ENCODE results near the gene PRSS38.

The PRSS38 gene

DNA sequence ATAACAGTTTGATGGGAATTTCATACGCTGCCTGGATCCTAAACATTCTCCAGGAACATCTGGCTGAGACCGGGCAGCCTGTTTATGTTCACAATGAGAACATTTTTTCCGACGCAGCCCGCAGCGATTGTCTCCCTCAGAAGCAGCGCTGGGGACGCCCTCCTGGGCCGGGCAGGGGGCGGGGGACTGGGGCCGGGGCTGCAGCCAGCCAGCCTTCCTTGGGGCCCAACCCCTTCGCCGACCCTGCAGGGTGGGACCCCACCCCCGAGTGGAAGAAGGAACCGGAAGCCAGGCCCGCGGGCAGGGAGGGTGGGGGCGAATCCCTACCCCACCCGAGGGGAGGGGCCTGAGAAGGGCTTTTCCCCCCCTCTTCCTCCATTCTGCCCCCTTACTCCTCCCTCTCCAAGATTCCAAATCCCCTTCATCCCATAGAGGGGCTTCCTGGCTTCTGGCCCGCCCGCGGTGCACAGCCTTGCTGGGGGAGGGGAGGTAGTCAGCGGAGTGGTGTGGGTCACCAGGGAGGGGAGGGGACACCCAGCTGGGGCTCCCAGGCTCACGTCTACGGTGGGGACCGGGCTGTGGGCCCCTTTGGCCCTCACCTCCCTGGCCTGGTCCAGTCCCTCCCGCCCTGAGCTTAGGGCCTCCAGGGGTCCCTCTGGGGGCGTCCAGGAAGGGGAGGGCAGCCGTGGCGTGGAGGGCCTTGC, 71.7 kb downstream of the PRSS38 start:
- DNase-seq = no peak

DNA sequence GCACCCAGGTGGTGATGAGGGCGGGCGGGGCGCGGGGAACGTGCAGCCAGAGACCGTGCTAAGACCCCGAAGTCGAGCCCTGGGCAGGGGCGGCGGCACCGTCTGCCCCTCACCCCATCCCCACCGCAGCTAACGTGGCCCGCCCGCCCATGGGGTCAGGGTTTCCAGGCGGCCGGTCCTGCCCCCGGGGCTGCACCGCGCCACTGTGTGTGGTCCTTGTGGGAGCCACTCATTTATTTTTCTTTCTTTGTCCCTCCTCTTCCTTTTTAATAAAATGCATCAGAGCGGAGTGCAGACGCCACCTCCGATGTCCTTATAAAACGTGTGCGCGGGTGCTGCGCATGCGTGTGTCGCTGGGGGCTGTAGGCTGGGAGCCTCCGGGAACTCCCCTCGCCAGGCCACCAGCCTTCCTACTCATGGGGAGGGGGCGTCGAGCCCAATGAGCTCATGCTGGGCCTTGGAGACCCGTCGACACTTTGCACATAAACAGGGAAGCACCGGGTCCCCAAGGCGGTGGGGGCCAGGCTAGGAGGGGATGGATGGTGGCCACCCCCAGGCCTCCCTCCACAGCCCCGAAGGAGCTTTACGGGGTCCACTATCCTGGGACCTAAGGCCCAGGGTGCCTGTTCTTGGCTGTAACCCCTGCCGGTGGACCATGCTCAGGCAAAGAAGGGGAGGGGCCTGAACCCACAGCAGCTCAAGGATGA, 72.4 kb downstream of the PRSS38 start:
- no peak for DNase-seq

DNA sequence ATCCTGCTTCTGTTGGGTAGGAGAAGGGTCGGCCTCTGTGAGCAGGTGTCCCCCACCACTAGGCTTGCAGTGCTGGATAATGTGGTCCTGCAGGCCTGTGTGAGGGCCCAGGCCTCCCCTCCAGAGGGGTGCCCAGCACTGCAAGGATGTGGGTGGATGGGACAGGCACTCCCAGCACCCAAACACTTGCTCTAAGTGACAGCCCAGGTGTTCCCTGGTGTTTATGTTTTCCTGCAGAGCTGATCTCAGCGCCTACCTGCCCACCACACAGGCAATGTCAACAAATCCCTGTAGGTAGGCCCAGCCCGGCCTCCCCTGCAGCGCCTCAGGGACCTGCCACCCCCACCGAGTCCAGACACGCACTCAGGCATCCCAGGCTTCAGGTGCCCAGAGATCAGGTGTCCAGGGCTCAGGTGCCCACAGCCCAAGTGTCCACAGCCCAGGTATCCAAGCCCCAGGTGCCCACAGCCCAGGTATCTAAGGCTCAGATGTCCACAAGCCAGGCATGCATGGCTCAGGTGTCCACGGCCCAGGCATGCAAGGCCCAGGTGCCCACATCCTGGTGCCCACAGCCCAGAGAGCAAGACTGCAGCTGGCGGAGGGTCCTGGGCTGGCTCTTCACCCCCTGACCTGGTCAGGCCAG, 73.0 kb downstream of the PRSS38 start:
- DNase-seq = no peak

DNA sequence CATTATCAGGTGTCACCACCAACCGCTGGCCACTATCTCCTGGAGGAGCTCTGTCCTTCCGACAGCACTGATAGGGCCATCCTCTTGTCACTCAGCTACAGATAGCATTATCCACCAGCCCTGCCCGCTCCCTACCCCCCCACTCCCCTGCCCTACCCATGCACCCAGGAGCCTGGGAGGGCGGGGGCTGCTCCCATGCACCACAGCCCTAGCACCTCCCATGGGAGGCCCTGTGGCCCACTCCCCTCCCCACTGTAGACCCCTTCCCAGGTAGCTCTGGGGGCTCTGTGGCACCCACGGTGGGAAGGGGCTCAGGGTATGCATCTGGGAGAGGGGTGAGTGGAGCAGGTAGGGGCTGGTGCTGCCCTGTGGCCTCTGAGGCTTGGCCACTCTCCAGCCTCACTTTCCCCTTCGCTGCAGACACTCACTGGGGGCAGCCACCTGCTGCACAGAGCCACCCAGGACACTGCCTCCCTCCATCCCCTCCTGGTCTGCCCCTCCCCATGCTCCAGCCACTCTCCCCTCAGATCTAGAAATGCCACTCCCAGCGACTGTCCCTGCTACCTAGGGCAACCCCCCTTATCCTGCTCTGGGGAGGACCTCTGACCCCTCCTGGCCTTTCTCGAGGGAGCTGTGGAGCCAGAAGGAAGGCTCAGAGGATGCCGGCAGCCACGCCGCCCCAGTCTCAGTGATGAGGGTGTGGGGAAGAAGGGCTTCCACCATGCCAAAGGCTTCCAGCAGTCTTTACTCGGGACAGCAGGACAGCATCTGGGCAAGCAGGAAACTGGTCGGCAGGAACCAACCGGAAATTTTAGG, 73.8 kb downstream of the PRSS38 start:
- no peak for DNase-seq

DNA sequence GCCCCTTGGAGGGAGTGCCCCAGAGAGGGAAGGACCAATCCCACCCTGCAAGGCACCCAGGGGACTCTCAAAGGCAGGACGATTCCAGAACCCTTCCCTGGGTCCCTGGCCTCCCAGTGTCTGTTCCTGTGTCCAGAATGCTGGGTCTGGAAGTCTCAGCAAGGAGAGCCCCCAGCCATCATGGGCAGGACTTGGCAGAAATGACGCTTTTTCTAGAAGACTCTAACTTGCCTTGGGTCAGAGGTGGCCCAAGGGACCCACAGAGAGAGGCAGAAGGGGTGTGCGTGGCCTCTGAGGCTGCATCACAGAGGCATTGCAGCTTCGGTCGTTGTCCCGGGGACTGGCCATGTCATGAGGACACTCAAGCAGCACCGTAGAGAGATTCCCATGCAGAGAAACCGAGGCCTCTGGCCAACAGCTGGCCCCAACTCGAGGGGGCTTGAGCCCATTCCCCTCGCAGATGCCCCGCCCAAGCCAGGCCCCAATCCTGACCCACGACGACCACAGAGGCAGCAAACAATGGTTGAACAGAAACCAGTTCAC, 74.5 kb downstream of the PRSS38 start:
- no peak for DNase-seq

DNA sequence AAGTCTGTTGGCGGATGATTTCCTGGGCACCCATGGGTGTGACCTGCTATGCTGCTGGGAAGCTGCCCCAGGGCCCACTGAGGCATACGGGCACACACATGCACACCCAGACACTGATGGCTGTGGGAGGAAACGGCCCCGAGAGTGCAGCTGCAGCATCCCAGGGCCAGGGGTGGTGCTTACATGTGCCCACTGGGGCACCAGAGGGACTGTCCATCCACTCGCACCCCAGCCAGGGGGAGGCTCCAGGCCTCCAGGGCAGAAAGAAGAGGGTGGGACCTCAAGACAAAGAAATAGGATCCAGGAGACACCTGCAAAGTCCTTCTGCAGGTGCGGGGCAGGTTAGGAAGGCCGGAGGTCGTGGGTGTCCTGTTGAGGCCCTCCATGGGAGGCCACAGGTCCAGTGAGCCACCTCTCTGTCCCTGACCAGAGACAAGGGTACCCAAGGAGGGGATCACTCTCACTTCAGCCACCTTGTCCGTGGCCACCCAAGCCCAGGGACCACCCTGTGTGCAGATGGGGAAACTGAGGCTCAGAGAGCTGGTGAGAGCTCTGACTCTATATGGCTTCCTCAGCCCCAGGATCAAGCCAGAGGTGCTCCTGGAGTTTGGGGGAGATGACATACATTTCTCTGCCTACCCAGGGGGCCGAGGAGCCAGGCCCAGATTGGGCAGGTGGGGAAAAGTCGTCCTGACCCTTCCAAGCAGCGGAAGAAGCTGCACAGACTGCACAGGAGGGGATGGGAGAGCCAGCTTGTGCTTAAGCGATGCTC, 75.2 kb downstream of the PRSS38 start:
- no peak for DNase-seq

DNA sequence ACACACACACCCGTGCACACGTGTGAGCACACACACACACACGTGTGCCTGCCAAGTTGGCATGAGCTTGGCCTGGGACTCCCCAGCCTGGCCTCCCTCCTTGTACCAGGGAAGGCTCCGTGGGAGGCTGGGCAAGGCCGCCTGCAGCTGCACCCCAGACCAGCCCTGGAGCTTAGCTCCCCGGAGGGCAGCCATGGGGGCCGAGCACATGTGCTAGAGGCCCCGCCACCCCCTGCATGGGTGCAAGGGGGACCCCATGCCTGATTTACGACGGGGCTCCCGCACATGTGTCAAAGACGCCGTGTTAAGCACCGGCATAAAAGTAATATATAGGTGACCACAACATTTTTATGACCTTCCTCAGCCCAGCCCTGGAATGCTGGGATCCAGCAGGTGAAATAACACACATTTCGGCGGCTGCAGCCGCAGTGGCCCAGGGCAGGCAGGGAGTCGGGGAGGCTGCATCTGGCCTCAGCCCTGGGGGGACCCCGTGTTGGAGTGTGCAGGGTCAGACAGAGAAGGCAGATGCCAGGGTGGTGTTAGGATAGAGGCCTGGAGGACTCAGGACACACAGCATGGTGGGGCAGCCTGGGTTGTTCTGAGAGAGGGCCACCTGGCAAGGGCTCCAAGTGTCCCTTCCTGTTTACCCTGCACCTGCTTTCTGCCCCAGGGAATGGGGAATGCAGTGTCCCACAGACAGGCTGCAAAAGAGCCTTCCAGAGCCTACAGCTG, 75.9 kb downstream of the PRSS38 start:
- DNase-seq = no peak

DNA sequence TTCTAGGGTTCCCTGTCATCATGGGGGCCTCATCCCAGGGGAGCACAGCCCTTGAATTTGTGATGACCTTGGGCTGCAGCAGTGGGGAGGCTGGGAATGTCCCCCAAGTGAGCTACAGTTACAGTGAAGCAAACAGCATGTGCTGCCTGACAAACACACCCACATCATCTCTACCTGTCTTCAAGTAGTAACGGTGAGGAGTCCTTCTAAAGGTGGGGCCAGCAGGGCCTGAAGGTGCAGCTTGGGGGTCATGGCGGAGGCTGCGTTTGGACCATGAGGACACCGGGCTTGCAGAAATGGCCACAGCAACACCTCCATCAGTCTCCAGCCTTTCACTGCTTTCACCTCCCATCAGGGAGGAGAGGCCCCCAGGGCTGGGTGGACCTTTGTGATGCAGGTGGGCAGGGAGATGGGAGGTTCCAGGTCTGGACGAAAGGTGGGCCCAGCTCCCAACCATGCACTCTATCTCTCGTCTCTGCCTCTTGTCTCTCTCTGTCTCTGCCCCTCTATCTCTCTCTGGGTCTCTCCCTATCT, 76.5 kb downstream of the PRSS38 start:
- DNase-seq = no peak

DNA sequence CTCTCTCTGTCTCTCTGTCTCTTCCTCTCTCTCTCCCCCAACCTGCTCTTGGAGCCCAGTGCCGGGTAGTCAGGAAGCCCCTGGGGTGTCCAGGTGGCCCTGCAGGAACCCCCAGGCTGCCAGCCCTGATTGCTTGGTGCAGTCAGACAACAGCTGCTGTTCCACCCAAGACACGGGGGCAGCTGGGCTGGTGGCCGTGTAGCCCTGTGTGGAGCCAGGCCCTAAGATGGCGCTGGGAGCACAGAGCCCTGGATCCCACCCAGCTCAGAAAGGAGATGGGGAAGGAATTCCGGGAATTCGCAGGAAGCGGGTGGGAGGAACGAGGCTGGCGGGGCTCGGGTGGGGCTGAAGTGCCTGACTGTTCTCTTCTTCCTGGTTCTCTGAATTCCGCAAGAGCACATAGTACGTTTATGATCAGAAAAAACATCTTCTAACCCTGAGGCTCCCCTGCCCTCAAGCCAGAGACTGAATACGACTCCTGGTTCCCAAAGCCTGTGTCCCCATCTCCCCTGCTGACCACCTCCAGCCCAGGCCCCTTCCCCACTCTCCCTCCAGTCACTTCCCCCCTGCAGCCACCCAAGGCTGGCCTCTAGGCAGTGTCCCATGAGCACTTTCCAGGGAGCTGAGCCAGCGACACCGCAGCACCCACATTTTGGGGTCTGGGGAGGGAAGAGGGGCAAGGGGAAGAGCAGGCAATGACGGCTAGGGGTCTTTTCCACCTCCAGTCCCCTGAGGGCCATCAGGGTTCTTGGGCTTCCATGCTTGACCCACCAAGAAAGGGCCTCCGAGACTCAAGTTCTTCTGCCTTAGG, 77.2 kb downstream of the PRSS38 start:
- no peak for DNase-seq

DNA sequence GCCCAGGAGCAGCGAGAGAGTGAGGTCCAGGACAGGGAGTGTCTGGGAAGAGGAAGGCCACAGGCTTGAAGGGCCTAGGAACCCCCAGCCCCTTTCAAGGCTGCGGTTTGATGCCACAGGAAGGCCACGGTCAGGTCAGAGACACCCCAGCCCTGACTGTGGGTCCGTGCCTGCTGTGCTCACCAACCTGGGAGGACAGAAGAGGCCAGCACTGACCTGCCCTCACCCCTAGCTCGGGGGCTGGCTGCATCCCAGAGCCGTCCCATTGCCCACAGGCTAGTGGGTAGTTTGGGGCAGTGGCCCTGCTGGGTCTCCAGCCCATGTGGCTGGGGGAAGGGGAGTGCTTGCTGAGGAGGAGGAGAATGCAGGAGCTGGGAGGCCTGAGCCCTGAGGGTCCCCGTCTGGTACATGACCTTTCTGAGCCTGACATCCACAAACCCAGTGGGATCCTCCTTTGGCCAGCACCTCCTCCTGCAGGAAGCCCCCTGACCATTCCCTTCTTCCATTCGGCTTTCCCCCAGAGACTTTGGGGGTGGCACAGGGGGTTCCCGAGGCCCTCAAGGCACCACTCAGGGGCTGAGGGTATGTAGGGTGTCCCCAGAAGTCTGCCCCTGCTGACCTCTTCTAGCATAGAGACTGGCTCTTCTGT, 77.9 kb downstream of the PRSS38 start:
- no peak for DNase-seq

DNA sequence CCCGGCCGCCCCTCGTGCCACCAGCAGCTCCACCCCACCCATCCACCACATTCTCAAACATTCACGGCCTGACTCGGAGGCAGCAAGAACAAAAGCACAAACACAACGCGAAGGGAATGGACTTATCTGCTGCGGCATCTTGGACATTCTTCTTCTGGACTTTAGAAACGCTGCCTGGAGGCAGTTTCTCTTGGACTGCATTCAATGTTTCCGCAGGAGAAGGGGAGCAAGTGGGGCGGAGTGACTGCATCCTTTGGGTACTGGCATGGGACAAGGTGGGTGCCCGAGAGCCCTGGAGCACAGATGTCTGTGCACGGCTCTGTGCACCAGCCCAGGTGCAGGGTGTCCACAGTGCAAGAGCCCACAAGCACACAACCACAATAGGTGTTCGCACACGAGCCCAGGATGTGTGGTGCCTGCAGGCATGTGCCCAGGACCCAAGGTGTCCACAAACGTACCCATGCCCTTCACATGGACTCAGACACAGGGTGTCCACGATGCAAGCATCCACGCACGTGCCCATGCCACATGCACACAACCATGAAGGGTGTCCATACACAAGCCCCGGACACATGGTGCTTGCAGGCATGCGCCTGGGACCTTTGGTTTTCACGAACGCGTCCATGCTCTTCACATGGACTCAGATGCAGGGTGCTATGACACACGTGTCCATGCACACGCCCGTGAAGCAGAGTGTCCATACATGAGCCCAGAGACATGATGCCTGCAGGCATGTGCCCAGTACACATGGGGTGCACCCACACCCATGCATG, 78.7 kb downstream of the PRSS38 start:
- DNase-seq = no peak

DNA sequence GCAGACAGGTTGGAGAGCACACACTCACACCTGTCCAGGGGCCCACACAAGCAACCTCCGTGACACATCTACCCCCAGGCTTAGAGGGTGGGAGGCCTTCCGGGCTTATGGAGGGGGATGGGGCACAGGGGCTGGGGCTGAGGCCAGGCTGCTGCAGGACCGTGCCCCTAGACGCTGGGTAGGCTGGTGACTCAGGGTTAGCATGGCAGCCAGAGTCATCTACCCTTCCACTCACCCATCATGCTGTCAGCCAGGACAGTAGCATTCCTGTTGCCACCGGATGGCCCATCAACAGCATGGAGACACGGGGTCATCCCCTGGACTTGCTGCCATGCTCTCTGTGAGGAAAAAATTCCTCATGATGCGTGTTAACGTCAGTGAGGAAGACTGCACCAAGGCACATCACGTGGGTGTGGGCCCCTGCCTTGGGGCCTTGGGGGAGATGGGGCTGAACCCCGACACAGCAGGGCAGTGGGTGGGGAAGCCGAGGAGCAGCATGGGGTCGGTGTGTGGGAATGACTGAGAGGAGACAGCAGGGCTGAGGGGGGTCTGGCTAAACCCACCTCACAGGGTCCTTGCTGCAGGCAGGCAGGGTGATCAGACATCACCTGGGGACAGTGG, 79.5 kb downstream of the PRSS38 start:
- no peak for DNase-seq

Data from DMS79 (cell line).